Measurements from ENCODE around the gene MPZ. TPM values are rescaled to one million over a fixed set of nuclear protein-coding genes. Genes with fewer than 3 reads are reported as not detected.
"Not testable (repeated sequence)": the region's sequence is repeated elsewhere in the genome, so short reads cannot be mapped to it uniquely, and the experiment has no call there.

The MPZ gene
- total RNA-seq, 3 donors from 2014 or later = 2.1 to 12.2 (median 3.2) TPM

DNA sequence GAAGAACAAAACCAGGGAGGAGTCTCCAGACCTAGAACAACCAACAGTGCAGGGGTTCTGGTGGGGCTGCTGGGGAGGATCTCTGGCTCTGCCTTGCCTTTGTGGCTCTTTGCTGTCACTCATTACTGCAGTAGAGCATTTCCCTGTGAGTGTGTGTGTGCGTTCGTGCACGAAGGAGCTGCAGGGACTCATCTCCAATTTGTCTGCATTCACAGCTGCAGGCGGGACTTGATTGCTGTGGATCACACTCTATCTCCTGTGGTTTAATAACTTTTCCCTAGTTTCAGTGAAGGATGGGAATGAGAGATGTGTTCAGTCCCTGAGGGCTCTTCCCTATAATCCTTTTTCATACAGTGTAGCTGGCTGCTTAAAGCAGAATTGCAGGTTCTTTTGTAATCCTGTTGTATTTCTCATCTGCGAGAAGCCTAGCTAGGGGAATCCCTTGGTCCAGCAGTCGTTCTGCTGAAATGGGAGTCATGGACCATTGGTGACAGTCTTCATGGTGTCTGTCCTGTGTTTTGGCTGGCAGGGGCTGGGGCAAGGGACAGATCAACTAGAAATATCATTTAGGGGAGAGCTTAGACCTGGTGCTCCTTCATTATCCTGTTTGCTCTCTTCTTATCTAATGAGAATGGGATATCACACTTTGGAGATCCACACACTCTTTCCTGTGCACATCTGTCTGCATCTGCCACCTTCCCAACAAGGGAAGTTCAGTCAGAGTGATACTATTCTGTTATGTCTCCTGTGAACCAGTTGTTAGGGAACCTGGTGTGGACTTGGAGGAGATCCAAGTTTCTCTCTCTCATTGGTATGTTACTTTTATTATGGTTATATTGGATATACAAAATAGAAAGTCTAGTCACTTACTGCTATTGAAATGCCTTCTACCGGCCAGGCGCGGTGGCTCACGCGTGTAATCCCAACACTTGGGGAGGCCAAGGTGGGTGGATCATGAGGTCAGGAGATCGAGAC lies 48.2 kb downstream of the MPZ start:
- H3K9me3 ChIP-seq = peaks cover 9% of the 10 kb centered on the region
- no peak overlapping the region for H3K4me3 ChIP-seq
- H3K36me3 ChIP-seq (ENCODE audit: low read depth) = no peaks in the 10 kb centered on the region
- DNase-seq (no peak), ATAC-seq (no peak)
- intact Hi-C loops (cut with DNase I, micrococcal nuclease) = no loop called here
- TF ChIP-seq, protein P1, sequence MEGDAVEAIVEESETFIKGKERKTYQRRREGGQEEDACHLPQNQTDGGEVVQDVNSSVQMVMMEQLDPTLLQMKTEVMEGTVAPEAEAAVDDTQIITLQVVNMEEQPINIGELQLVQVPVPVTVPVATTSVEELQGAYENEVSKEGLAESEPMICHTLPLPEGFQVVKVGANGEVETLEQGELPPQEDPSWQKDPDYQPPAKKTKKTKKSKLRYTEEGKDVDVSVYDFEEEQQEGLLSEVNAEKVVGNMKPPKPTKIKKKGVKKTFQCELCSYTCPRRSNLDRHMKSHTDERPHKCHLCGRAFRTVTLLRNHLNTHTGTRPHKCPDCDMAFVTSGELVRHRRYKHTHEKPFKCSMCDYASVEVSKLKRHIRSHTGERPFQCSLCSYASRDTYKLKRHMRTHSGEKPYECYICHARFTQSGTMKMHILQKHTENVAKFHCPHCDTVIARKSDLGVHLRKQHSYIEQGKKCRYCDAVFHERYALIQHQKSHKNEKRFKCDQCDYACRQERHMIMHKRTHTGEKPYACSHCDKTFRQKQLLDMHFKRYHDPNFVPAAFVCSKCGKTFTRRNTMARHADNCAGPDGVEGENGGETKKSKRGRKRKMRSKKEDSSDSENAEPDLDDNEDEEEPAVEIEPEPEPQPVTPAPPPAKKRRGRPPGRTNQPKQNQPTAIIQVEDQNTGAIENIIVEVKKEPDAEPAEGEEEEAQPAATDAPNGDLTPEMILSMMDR (IDR thresholded peaks at IDR 0.05) = no peak
- H3K4me1 ChIP-seq (ENCODE audit: low read depth) = no peaks in the 10 kb centered on the region

DNA sequence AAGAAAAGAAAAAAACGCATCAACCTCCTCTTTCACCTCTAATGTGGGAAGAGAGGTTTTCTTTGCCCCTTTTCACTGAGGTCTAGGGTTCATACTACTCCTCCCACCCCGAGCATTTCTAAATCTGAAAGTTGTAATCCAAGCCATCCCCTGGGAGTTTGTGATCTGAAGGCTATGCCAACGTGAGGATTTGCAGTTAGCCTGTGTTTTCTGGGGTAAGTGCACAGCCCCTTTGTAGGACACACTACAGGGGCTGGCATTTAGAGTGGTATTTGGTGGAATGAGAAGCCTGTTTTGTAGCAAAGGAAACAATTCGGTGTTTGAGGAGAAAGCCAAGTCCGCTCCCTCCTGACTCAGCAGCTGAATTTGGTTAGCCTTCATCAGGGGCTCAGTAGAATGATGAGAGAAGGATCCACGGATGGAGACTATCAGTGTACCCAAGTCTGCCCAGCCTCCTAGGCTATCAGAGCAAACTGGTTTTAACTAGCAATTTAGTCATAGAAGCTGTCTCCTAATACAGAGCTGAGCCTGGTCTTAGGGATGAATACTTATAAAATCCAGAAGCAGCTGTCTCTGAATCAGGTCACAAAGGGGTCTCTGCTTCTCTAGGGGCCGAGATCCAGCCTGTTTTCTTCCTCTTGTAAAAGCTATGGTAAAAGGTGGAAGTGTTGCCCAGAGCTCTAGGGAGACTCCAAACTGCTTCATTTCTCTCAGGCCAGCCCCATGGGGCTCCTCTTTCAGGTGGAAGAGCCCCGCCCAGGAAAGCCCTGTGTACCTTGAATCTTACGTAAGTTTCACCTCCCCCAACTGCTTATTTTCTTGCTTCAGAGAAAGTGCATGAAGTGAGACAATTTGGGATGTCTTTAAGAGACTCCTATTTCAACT lies 49.1 kb downstream of the MPZ start:
- peak in 1 of 3 donors; percentile 6 for DNase-seq
- Histone ChIP-seq H3K4me1 (ENCODE audit: low read depth) (no peaks in the 10 kb centered on the region), H3K4me3 (no peak overlapping the region), H3K36me3 (ENCODE audit: low read depth) (no peaks in the 10 kb centered on the region), H3K9me3 (peaks cover 9% of the 10 kb centered on the region)
- TF ChIP-seq, protein P1 (IDR thresholded peaks at IDR 0.05) = no peak
- peak; percentile 40 for ATAC-seq
- intact Hi-C loops (cut with DNase I, micrococcal nuclease) = no loop called here

DNA sequence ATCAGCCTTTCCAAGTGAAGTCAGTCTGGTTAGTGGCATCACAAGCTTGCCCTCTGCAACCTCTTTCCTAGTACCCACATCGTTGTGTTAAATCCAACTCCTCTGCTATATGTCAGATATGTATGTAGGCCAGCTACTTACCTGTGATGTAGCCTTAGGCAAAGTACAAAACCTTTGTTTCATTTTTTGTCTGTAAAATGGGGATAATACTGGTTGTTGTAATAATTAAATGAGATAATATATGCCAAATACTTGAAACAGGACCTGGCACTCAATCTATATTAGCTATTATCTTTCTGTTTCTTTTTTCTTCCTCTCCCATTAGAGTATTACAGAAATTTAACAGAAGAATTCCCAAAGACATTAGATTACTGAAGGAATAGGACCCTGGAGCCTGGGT lies 50.0 kb downstream of the MPZ start:
- Histone ChIP-seq H3K4me3 (no peak overlapping the region), H3K36me3 (ENCODE audit: low read depth) (no peaks in the 10 kb centered on the region), H3K9me3 (peaks cover 9% of the 10 kb centered on the region), H3K4me1 (ENCODE audit: low read depth) (no peaks in the 10 kb centered on the region)
- DNase-seq (no peak), ATAC-seq (no peak)
- intact Hi-C loops (cut with DNase I, micrococcal nuclease) = no loop called here
- TF ChIP-seq, protein P1 (IDR thresholded peaks at IDR 0.05) = no peak

DNA sequence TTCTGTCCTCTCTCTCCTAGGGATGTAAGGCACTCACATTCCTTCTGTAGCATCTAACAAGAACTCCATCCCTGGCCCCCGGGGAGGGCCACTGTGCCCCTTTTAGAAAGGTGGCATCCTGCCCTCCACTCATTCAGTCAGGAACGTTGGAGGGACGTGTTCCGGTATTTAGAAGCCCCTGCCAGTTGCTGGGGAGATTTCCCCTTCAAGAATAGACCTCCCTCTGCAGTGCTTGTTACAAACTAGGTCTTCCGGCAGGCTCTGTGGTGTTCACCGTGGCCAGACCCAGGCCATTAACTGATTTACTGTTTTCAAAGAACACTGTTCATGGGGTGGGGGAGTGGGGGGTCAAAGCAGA lies 50.4 kb downstream of the MPZ start:
- Histone ChIP-seq H3K4me1 (ENCODE audit: low read depth) (no peaks in the 10 kb centered on the region), H3K4me3 (no peak overlapping the region), H3K9me3 (peaks cover 9% of the 10 kb centered on the region), H3K36me3 (ENCODE audit: low read depth) (no peaks in the 10 kb centered on the region)
- intact Hi-C loops (cut with DNase I, micrococcal nuclease) = no loop called here
- TF ChIP-seq, protein P1 (IDR thresholded peaks at IDR 0.05) = no peak
- DNase-seq (no peak), ATAC-seq (no peak)

DNA sequence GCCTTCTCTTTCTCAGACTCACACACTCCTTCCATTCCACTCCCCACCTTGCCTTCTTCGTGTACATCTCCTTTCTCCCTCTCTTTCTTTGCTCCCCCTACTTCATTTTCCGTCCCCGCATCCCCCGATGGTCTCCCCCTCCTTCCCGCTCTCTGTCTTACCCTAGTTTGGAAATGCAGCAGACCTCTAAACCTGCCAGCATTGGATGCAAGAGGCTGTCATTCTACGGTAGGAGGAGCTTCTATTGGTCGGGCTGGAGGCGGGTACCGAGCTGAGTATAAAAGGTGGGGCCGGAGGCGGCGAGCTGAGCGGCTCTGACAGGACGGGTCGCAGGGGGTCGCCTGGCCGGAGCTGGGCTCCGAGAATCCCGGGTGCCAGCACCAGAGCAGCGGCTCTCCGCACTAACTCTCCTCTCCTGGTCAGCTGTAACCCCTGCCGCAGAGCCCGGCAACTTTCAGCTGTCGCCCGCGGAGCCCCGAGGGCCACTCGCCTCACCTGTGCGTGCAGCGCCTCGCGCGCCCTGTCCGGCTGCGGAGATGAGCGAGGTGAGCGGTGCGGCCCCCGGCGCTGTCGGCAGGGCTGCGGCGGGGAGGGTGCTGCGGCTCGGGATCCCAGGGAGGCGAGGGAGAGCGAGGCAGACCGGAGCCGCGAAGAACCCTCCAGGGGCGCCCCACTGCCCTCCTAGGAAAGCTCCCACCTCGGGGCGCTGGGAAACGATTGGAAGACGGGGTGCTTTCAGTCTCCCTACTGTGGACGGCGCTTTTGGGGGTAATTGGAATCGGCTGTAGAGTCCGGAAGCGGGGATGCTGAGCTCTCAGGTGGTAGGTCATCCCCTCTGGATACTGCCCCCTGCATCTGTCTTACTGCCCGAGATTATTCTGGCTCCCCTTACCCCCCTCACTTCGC lies 51.1 kb downstream of the MPZ start, which contains the start of gene PCP4L1:
Gene PCP4L1, plus strand, starts transcription at position 307 of the 906 bp plus-strand sequence. Its CDS starts 230 bp downstream, at position 537.
- Histone ChIP-seq H3K4me3 (no peak within 1 kb of the TSS), H3K9me3 (peaks cover 9% of the 10 kb centered on the region), H3K36me3 (ENCODE audit: low read depth) (no peaks in the 10 kb centered on the region), H3K4me1 (ENCODE audit: low read depth) (no peaks in the 10 kb centered on the region)
- ATAC-seq = peak; percentile 83
- DNase-seq = peak; percentile 47 to 58 (median 49)
- TF ChIP-seq, protein P1 (IDR thresholded peaks at IDR 0.05) = no peak
- intact Hi-C loops (cut with DNase I, micrococcal nuclease) = no loop called here

DNA sequence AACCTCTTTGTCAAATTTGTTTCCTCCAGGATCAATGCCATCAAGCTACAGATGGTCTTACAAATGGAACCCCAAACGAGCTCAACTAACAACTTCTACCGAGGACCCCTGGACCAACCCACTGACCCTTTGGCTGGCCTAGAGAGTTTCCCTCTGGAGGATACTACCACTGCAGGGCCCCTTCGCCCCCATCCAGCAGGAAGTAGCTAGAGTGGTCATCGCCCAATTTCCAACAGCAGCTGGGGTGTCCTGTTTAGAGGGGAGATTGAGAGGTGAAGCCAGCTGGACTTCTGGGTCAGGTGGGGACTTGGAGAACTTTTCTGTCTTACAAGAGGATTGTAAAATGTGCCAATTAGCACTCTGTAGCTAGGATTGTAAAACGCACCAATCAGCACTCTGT lies 52.7 kb downstream of the MPZ start:
- H3K4me3 ChIP-seq; H3K9me3 ChIP-seq; H3K4me1 ChIP-seq (ENCODE audit: low read depth); ATAC-seq; intact Hi-C loops (cut with DNase I, micrococcal nuclease); DNase-seq; H3K36me3 ChIP-seq (ENCODE audit: low read depth): not testable (repeated sequence)

DNA sequence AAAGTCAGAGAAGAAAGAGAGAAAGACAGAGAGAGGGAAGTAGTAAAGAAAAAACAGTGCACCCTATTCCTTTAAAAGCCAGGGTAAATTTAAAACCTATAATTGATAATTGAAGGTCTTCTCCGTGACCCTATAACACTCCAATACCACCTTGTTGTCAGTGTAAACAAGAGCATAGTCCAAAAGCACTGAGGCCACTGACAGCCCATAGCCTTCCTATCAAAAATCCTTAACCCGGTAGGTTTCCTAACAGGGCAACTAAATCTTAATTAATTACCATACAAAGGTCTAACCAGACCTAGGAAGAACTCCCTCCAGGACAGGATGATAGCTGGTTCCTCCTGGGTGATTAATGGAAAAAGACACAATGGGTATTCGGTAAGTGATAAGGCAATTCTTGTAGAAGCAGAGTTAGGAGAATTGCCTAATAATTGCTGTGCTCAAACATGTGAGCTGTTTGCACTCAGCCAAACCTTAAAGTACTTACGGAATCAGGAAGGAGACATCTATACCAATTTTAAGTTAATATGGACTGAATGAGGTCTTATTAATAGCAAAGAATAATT lies 53.7 kb downstream of the MPZ start:
- ATAC-seq; H3K4me1 ChIP-seq (ENCODE audit: low read depth); intact Hi-C loops (cut with DNase I, micrococcal nuclease); DNase-seq; H3K36me3 ChIP-seq (ENCODE audit: low read depth); H3K4me3 ChIP-seq; H3K9me3 ChIP-seq: not testable (repeated sequence)
